ENCODE data around the gene MBD1.

- TF ChIP-seq EZH2phosphoT487 (IDR thresholded peaks at IDR 0.05; ENCODE audit: low read depth), result no peak
- TF ChIP-seq, protein P1, sequence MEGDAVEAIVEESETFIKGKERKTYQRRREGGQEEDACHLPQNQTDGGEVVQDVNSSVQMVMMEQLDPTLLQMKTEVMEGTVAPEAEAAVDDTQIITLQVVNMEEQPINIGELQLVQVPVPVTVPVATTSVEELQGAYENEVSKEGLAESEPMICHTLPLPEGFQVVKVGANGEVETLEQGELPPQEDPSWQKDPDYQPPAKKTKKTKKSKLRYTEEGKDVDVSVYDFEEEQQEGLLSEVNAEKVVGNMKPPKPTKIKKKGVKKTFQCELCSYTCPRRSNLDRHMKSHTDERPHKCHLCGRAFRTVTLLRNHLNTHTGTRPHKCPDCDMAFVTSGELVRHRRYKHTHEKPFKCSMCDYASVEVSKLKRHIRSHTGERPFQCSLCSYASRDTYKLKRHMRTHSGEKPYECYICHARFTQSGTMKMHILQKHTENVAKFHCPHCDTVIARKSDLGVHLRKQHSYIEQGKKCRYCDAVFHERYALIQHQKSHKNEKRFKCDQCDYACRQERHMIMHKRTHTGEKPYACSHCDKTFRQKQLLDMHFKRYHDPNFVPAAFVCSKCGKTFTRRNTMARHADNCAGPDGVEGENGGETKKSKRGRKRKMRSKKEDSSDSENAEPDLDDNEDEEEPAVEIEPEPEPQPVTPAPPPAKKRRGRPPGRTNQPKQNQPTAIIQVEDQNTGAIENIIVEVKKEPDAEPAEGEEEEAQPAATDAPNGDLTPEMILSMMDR (IDR thresholded peaks at IDR 0.05; ENCODE audit: low read depth, low read length), result no peak
Measured at GRCh38 chr18:50282521-50283335, 1.4 kb upstream of the MBD1 start.
